GM12865 (cell line): Measurements from ENCODE around the gene HLX.

Experiments used
- DNase-seq: peaks from one replicate; pipeline ENCODE4 v3.0.0; 2010; ENCODE audit warnings: low read depth
- H3K4me3 ChIP-seq: 2 replicates; pipeline ENCODE4 v1.5.1; 2011; ENCODE audit warnings: mild to moderate bottlenecking, low read depth, low read length, control low read depth
- CTCF ChIP-seq: IDR thresholded peaks from 2 replicates; pipeline ENCODE4 v1.5.1; 2011; ENCODE audit warnings: low read length, control low read depth, low read depth, inconsistent platforms; ENCODE audit not compliant: insufficient read depth; ENCODE audit errors: missing control alignments

HLX gene

DNA sequence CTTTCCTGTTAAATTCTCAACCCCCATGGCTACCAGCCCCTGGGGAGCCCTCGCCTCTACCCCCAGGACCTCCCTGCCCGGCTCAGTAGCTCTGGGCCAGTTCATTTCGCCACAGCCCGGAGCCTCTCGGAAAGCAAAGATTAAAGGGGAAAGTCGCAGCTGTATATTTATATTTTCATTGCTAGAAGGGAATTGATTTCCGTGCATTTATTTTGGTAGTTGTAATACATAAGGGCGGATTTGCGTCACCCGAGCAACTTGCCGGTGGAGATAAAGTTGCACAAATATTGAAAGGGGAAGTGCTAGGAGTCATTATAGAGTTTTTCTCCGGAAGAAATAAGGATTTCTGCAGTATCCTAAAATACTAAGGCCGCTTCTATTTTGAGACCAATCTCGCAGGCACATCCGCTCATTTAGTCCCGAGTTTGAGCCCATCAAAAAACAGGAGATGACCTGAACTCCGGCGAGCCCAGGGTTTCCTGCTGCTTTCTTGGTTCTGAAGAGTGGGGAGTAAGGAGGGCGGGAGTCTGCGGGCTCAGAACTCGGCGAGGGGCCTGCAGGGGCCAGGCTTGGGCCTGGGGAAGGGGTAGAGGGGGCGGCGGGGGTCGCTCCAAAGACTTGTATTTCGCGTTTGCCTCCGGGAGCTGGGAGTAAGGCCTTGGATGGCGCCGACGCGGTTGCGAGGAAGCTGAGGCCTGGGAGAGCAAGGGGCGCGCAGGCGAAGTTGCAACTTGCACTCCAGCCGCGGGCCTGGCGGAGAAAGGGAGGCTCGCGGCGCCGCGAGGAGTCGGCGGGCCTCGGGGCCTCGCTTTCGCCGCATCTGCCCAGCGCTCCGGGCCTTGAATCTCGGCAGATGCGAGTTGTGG, 2.5 kb upstream of the HLX start:
- no peak for TF ChIP-seq CTCF
- DNase-seq = no peak
- H3K4me3 ChIP-seq = no peak overlapping the region

DNA sequence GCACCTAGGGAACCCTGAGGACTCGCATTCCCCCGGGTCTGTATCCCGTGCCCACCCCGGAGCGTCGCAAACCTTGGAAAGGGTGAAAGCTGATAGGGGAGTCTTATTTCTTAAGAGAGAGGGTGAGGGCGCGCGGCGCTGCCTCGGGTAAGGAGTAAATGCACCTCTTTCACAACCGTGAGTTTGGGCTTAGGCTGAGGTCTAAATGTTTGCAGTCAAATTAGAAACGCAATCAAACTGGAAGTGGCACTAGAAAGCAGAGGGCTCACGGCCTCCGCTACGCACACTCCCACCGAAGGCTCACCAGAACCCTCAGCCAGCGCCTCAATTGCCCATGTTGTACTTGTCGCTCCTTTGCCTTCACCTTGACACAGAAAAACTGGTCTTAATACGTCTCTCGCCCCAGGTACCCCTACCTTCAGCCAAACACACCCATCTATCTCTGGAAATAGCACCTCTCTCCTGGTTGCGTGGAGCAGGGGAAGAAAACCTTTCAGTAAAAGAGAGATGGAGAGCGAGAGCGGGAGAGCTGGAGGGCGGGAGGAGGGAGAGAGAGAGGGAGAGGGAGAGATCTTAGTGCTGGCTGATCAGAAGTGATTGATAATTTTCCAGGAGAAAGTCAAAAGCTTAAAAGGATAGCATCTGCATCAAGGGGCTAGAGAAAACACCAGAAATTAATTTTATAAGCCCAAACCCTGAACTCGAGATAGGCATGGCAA, 1.7 kb upstream of the HLX start:
- DNase-seq = no peak
- TF ChIP-seq CTCF = no peak
- H3K4me3 ChIP-seq = no peak overlapping the region

DNA sequence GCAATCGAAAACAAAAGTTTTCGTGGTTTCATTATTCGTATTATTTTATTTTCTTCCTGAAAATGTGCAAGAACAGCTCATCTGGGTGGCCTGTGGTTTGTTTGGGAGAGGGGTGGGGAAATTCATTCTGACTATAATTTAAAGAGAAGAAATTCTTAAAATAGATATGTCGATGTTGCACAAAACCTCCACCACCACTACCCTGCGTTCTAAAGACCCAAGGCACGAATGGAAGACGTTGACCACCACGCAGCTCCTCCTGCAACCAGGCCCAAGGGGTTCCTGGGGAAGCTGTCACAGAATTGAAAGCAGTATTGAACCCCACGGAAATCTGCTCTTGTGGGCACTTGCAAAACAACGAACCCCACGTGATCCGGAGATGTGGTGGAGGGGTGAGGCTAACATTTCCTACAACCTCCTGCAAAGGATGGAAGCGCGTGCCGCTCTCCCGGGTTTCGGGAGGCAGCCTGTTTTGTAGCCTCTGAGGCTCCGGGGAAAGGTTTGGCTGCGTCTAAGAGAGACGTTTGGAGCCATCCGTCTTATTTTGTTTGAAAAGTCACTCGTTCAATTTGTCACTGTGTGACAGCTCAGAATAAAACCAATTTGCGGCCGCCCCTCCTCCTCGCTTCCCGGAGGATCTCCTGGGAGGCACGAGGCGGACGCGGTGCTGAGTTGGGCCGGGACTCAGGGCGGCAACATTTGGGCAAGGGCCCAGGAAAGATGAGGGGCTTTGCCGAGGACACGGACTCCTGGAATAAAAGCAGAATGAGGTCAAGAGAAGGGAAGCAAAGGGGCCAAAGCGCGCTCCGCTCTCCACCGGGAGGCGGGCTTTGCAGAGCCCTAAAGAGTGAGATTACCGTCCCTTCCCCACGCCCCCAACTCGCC, 810 bp upstream of the HLX start:
- no peak for TF ChIP-seq CTCF
- H3K4me3 ChIP-seq = peak overlapping the region; percentile 63
- DNase-seq = peak; percentile 35

DNA sequence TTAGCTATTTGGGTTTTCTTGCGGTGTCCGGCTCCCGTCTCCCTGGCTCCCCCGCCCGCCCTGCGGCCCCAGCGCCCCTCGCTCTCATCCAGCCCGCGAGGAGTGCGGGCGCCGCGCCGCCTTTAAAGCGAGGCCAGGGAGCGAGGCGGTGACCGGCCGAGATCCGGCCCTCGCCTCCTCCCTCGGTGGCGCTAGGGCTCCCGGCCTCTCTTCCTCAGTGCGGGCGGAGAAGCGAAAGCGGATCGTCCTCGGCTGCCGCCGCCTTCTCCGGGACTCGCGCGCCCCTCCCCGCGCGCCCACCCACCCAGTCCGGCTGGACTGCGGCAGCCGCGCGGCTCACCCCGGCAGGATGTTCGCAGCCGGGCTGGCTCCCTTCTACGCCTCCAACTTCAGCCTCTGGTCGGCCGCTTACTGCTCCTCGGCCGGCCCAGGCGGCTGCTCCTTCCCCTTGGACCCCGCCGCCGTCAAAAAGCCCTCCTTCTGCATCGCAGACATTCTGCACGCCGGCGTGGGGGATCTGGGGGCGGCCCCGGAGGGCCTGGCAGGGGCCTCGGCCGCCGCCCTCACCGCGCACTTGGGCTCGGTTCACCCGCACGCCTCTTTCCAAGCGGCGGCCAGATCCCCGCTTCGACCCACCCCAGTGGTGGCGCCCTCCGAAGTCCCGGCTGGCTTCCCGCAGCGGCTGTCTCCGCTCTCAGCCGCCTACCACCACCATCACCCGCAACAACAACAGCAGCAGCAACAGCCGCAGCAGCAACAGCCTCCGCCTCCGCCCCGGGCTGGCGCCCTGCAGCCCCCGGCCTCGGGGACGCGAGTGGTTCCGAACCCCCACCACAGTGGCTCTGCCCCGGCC, 492 bp downstream of the HLX start:
- peak overlapping the region; percentile 63 for H3K4me3 ChIP-seq

GRCh38 chr1:220880362-220880670, 1.1 kb downstream of the HLX start:
- H3K4me3 ChIP-seq = peak overlapping the region; percentile 63
- no peak for DNase-seq

More for the DNA sequence above, 492 bp downstream of the HLX start:
- peak; percentile 24 for DNase-seq
- no peak for TF ChIP-seq CTCF

More at GRCh38 chr1:220880362-220880670, 1.1 kb downstream of the HLX start:
- TF ChIP-seq CTCF = no peak
